ENCODE results near the gene IRF2.

DNA sequence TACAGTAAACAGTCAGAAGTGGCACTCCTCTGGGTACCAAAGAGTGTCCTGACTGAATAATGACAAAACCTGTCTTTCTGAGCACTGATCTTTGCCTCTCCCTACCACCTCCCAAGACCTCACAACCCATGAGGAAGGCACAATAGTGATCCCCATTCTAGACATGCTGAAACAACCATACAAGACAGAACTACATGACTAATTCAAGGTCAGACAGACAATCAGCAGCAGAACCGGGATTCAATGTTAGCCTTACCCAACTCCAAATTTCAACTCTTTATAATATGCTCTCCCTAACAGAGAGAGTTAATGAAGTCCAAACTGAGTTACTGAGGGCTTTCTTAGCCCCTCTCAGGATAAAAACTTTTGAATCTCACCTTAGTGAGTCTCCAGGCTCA, 71.0 kb downstream of the IRF2 start:
- TF ChIP-seq CTCF (IDR thresholded peaks at IDR 0.05) (no peak), POLR2A (IDR thresholded peaks at IDR 0.05) (no peak), POLR2AphosphoS5 (IDR thresholded peaks at IDR 0.05) (no peak), EP300 (IDR thresholded peaks at IDR 0.05) (no peak)

Measured in suprapubic skin (tissue), 4 donors.